K562 (cell line): Measurements from ENCODE around the gene PGLYRP1. TPM values are rescaled to one million over a fixed set of nuclear protein-coding genes. Genes with fewer than 3 reads are reported as not detected.
A peak's percentile ranks its signal among the peaks of the same experiment; 100 is the strongest.

Experiments
- ATAC-seq: fragments of 200-7000 bp; cut with Tn5 transposase; 3 replicates; pipeline ENCODE4 v1.9.1; 2020; ENCODE audit warnings: moderate library complexity
- BruUV-seq: library from RNA; stranded (reverse); fragments of 400-500 nt; replicated peaks from 2 replicates; lab custom pipeline; 2021; lab: Mats Ljungman, UMichigan
- CTCF ChIA-PET: fragments of 300-600 bp; formaldehyde crosslinking; extraction: SDS; loops from one replicate; lab custom pipeline; 2021; ENCODE audit warnings: low intra/inter-chr PET ratio; lab: Yijun Ruan, JAX
- POLR2A ChIA-PET: fragments of 300-600, 350-650 bp; sonication (Branson Sonifier 250); formaldehyde crosslinking; extraction: SDS; loops from one replicate; lab custom pipeline; 2021; ENCODE audit warnings: antibody characterized with exemption, inconsistent platforms; lab: Yijun Ruan, JAX
- DNase-seq, 4 experiments: peaks; one replicate each; pipeline versions ENCODE4 v3.0.0 to v3.0.0-alpha.2; 2011 to 2018; ENCODE audit warnings: low spot score in 3 of 4, mixed read lengths in 3 of 4; ENCODE audit errors: extremely low read depth in 1 of 4
- FAIRE-seq: peaks from 2 replicates; lab custom pipeline; 2011; peaks lifted over from hg19 to GRCh38; lab: Jason Lieb, UNC
- H2AFZ ChIP-seq: 2 replicates; pipeline ENCODE4 v1.6.0; 2011; ENCODE audit warnings: low read depth, low read length, control low read depth, inconsistent platforms
- H3K27ac ChIP-seq: fragments of 200-600 bp; 3 replicates; pipeline ENCODE4 v1.8.0; 2011; ENCODE audit warnings: low read depth, mild to moderate bottlenecking, control low read depth, inconsistent platforms, low read length, moderate library complexity, mixed read lengths; ENCODE audit errors: extremely low read depth
- H3K27me3 ChIP-seq, 2 experiments: fragments of 300-600 bp in 1 of 2; 2 replicates in 1 of 2; 3 replicates in 1 of 2; pipeline versions ENCODE4 v1.6.0 to v1.8.0; 2011; ENCODE audit warnings: inconsistent platforms in 2 of 2, low read length in 2 of 2, mild to moderate bottlenecking in 1 of 2, mixed read lengths in 1 of 2, moderate library complexity in 1 of 2; ENCODE audit not compliant: control insufficient read depth in 2 of 2, insufficient read depth in 2 of 2
- H3K36me3 ChIP-seq: fragments of 300-600 bp; 3 replicates; pipeline ENCODE4 v1.8.0; 2011; ENCODE audit warnings: mild to moderate bottlenecking, low read length, inconsistent platforms; ENCODE audit not compliant: control insufficient read depth, insufficient read depth
- H3K4me1 ChIP-seq, 2 experiments: fragments of 200-600 bp in 1 of 2; replicated peaks in 1 of 2; 2 replicates in 1 of 2; 3 replicates in 1 of 2; pipeline versions ENCODE4 v1.5.1 to v1.8.0; 2011; ENCODE audit warnings: inconsistent platforms in 2 of 2, low read length in 2 of 2, mild to moderate bottlenecking in 1 of 2, mixed read lengths in 1 of 2, moderate library complexity in 1 of 2; ENCODE audit not compliant: control insufficient read depth in 2 of 2, insufficient read depth in 2 of 2
- H3K4me2 ChIP-seq: 2 replicates; pipeline ENCODE4 v1.6.1; 2011; ENCODE audit warnings: low read length, control low read depth, inconsistent platforms, mixed read lengths; ENCODE audit not compliant: insufficient read depth
- H3K4me3 ChIP-seq: fragments of 200-600 bp; sonication (generic), shearing (Covaris generic); 2 replicates; pipeline ENCODE4 v1.5.1; 2016; ENCODE audit warnings: control low read depth, inconsistent platforms
- H3K79me2 ChIP-seq: fragments of 200-600 bp; 3 replicates; pipeline ENCODE4 v1.8.0; 2011; ENCODE audit warnings: low read length, inconsistent platforms; ENCODE audit not compliant: control insufficient read depth, insufficient read depth
- H3K9ac ChIP-seq, 2 experiments: 2 replicates each; pipeline versions ENCODE4 v1.6.0 to v1.6.1; 2011; ENCODE audit warnings: low read depth in 2 of 2, low read length in 2 of 2, control low read depth in 1 of 2, inconsistent platforms in 1 of 2, mild to moderate bottlenecking in 1 of 2, mixed read lengths in 1 of 2; ENCODE audit not compliant: insufficient read depth in 1 of 2
- H3K9me1 ChIP-seq: one replicate; pipeline ENCODE4 v1.6.0; 2011; ENCODE audit warnings: inconsistent platforms, mild to moderate bottlenecking, low read length, moderate library complexity; ENCODE audit not compliant: control insufficient read depth, insufficient read depth
- H3K9me3 ChIP-seq: replicated peaks from 2 replicates; pipeline ENCODE4 v1.5.1; 2011; ENCODE audit warnings: low read depth, low read length, inconsistent platforms; ENCODE audit not compliant: control insufficient read depth, insufficient read depth
- H4K20me1 ChIP-seq: replicated peaks from 2 replicates; pipeline ENCODE4 v1.6.1; 2011; ENCODE audit warnings: low read length, inconsistent platforms, mixed read lengths; ENCODE audit not compliant: control insufficient read depth, insufficient read depth
- ATF1 ChIP-seq, 2 experiments: fragments of 450-650 bp in 1 of 2; IDR thresholded peaks; 2 replicates each; pipeline ENCODE4 v1.6.1; 2016; ENCODE audit warnings: missing compliant biosample characterization in 1 of 2, missing genetic modification characterization in 1 of 2
- HMGN3 ChIP-seq: IDR thresholded peaks from 2 replicates; pipeline ENCODE4 v1.6.1; 2011; ENCODE audit warnings: borderline replicate concordance, low read depth, mild to moderate bottlenecking, mixed read lengths, low read length; ENCODE audit not compliant: insufficient read length; ENCODE audit errors: extremely low read depth
- POU5F1 ChIP-seq: fragments of 150-350 bp; IDR thresholded peaks from 2 replicates; pipeline ENCODE4 v1.6.1; 2014; ENCODE audit warnings: borderline replicate concordance, low read length, low read depth, mild to moderate bottlenecking; ENCODE audit not compliant: partially characterized antibody
- SPI1 ChIP-seq: IDR thresholded peaks from 2 replicates; pipeline ENCODE4 v1.6.1; 2011; ENCODE audit warnings: low read depth, low read length, control low read depth, borderline replicate concordance
- TCF7 ChIP-seq: sonication (generic); IDR thresholded peaks from 2 replicates; pipeline ENCODE4 v1.6.1; 2016; ENCODE audit warnings: antibody characterized with exemption, borderline replicate concordance
- ZBTB43 ChIP-seq: sonication (generic); formaldehyde crosslinking; IDR thresholded peaks from 2 replicates; pipeline ENCODE4 v1.8.0; 2023; ENCODE audit warnings: mild to moderate bottlenecking, missing genetic modification reagents
- ZNF23 ChIP-seq: fragments of 250-450 bp; sonication (Bioruptor Pico); IDR thresholded peaks from 2 replicates; pipeline ENCODE4 v1.4.0; 2020; ENCODE audit warnings: mild to moderate bottlenecking
- ZNF347 ChIP-seq: fragments of 450-650 bp; formaldehyde crosslinking; IDR thresholded peaks from 2 replicates; pipeline ENCODE4 v1.4.0; 2020; ENCODE audit warnings: low read depth, mild to moderate bottlenecking, moderate library complexity
- WGBS: fragments of 100-300 bp; shearing (Covaris generic); methylation state at CpG from one replicate; pipeline ENCODE4 v1.1.6; 2016; ENCODE audit warnings: low coverage, mixed read lengths; ENCODE audit not compliant: insufficient coverage; ENCODE audit errors: missing lambda C conversion rate; 5-methylcytosine and 5-hydroxymethylcytosine counted together
- in situ Hi-C: fragments of 300-500 bp; cut with MboI; formaldehyde crosslinking; loops from 4 replicates; pipeline ENCODE4 v1.15.0; 2018; ENCODE audit warnings: inconsistent platforms, mixed read lengths
- intact Hi-C: fragments of 100-400 bp; cut with micrococcal nuclease; formaldehyde crosslinking; loops from 2 replicates; pipeline ENCODE4 v1.14.2; 2022
- polyA plus RNA-seq, 8 experiments: library from polyadenylated mRNA; depleted of rRNA in 4 of 8; stranded (reverse) in 5 of 8; unstranded in 3 of 8; fragments of >200 nt; fragmentation: Nextera tagmentation in 2 of 8; fragmentation: Illumina TruSeq in 1 of 8; extraction: Ambion mirVana in 2 of 8; extraction: Trizol in 1 of 8; gene quantifications; 2 replicates each; pipeline versions ENCODE4 v1.2.1 to v1.2.3, GENCODE V29; 2011 to 2014; ENCODE audit warnings: inconsistent platforms in 1 of 8, missing spikeins in 1 of 8
- total RNA-seq, 7 experiments: library from RNA; depleted of rRNA in 6 of 7; stranded (reverse); fragments of >200 nt in 6 of 7; fragmentation: Illumina TruSeq in 2 of 7; extraction: Trizol in 2 of 7; gene quantifications; 2 replicates each; pipeline versions ENCODE4 v1.2.1 to v1.2.3, GENCODE V29; 2011 to 2021; ENCODE audit warnings: low replicate concordance in 1 of 7

PGLYRP1 gene
- total and polyA plus RNA-seq, 9 of the 15 experiments (the other 6 are each of a cell fraction or from before 2014, with no cell fraction given): not detected

- ATAC-seq (no peak), DNase-seq (no peak), FAIRE-seq (no peak)
- H3K9ac ChIP-seq: no peak overlapping the region
- H2AFZ ChIP-seq: no peak overlapping the region
- no peaks in the 10 kb centered on the region for H3K4me1 ChIP-seq
- BruUV-seq: no TSS peak
- no peaks in the 10 kb centered on the region for H3K79me2 ChIP-seq
- H4K20me1 ChIP-seq: no peaks in the 10 kb centered on the region
- intact Hi-C loops (no loop called here), in situ Hi-C loops (no loop called here)
- no peak overlapping the region for H3K27ac ChIP-seq
- H3K9me1 ChIP-seq: no peaks in the 10 kb centered on the region
- no peaks in the 10 kb centered on the region for H3K36me3 ChIP-seq
- TF ChIP-seq TCF7: no peak
- no peak for TF ChIP-seq ZNF347 (CRISPR knock-in tag)
- TF ChIP-seq, all 486 proteins: peak for 0
- peaks cover 2 to 21% of the 10 kb centered on the region in 2 experiments; a peak in 2 of 5 replicates for H3K27me3 ChIP-seq
- ChIA-PET POLR2A (no interaction called here), CTCF (interaction anchor here (1.3 kb wide), 1 partner anchor 235 kb away, joined by 3 read pairs; no protein-coding TSS in a partner anchor)
- WGBS: 6% methylated on average over 12 of the region's 12 CpGs
- no peak overlapping the region for H3K4me3 ChIP-seq
- H3K4me2 ChIP-seq: no peak overlapping the region
- H3K9me3 ChIP-seq: no peaks in the 10 kb centered on the region
Measured at GRCh38 chr19:46030812-46031550, 8.1 kb upstream of the PGLYRP1 start.

- ChIA-PET POLR2A (no interaction called here), CTCF (no interaction called here)
- FAIRE-seq (no peak), DNase-seq (no peak), ATAC-seq (no peak)
- no peak overlapping the region for H3K27ac ChIP-seq
- H2AFZ ChIP-seq: no peak overlapping the region
- no peaks in the 10 kb centered on the region for H3K27me3 ChIP-seq
- in situ Hi-C loops (loop anchor here (5.0 kb wide), 1 partner anchor 241 kb away; no protein-coding TSS in a partner anchor), intact Hi-C loops (no loop called here)
- 9% methylated on average over 3 of the region's 3 CpGs for WGBS
- H3K79me2 ChIP-seq: no peaks in the 10 kb centered on the region
- no peak overlapping the region for H3K9ac ChIP-seq
- H4K20me1 ChIP-seq: no peaks in the 10 kb centered on the region; the same call in 1 of the 2 replicates
- no peak overlapping the region for H3K4me3 ChIP-seq
- H3K4me1 ChIP-seq: peaks cover 3 to 16% of the 10 kb centered on the region in 2 experiments; a peak in 2 of 5 replicates
- no peaks in the 10 kb centered on the region for H3K9me3 ChIP-seq
- BruUV-seq: no TSS peak
- no peaks in the 10 kb centered on the region for H3K9me1 ChIP-seq
- no peak overlapping the region for H3K4me2 ChIP-seq
- H3K36me3 ChIP-seq: no peaks in the 10 kb centered on the region
- no peak for TF ChIP-seq HMGN3
- no peak for TF ChIP-seq TCF7
- TF ChIP-seq ZBTB43: no peak
- no peak for TF ChIP-seq ZNF23 (CRISPR knock-in tag)
- TF ChIP-seq POU5F1: no peak
- TF ChIP-seq ATF1 (CRISPR knock-in tag; IDR thresholded peaks at IDR 0.05): no peak
- no peak for TF ChIP-seq ATF1 (tag; IDR thresholded peaks at IDR 0.05)
- 0 out of 2 replicates have a peak, but pooled peaks have one; percentile 4 for TF ChIP-seq SPI1
Measured at GRCh38 chr19:46025835-46026234, 3.0 kb upstream of the PGLYRP1 start.
